GM18907 (cell line): Measurements from ENCODE around the gene ZSCAN18.

Experiments
- ATAC-seq: cut with Tn5 transposase; IDR thresholded peaks from one replicate; pipeline ENCODE4 v1.9.1; 2021; ENCODE audit warnings: mild to moderate bottlenecking, moderate library complexity; ENCODE audit not compliant: unreplicated experiment

The ZSCAN18 gene

DNA sequence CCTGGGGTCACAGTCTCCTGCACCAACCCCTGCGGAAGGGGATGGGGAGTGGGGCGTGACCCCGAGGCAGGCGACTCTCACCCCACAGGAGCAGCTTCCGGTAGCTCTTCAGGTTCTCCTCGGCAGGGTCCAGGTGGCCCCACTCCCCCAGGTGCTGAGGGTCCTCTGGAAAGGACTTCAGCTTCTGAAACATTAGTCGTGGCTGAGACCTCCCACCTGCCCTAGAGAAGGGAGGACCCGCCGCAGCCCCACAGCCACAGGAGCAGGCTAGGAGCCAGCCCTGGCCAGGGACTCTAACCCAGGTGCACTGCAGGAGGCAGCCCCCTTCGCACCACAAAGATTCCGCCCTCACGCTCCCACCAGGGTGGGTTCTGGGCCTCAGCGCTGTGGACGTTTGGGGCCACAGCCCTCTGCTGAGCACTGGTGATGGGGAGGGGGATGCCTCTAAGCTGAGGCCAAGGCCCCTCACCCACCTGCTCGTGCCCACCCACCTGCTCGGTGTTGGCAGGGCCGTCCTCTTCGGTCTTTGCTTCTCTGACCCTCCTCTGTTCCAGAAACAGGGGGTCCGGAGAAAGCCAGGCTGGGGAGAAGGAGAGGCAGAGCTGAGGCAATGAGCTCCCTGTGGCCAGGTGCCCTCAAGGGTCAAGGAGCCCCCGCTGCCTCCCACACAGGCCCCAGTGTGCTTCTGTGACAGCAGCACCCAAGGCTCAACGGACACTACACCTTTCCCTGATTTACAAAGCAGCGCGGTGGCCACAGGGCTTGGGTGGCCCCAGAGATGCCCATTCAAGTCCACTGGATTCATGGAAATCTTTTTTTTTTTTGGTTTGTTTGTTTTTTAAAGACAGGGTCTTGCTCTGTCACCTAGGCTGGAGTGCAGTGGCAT is 11.0 kb downstream of the ZSCAN18 start:
- no peak for ATAC-seq

DNA sequence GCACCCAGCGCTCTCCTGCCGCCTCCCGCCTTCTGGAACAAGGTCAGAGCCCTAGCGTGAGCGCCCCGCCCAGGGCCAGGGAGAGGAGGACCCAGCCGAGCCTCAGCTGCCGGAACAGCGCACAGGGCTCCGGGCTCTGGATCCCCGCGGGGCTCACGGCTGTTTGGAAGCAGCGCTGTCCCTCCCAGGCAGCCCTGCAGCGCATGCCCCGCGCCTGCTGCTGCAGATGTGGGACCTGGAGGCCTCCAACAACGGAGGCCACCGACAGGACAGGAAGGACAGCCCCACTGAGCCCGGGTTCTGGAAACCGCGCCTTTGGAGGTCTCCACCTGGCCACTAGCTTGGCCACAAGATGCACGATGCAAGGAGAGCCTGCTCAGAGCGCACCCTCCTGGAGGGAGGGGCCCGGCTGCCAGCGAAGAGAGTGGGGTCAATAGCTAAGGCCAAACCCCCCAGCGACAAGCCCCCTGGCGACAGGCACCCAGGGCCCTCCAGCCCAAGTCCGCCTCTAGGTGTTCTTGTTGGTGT is 12.6 kb downstream of the ZSCAN18 start:
- no peak for ATAC-seq

DNA sequence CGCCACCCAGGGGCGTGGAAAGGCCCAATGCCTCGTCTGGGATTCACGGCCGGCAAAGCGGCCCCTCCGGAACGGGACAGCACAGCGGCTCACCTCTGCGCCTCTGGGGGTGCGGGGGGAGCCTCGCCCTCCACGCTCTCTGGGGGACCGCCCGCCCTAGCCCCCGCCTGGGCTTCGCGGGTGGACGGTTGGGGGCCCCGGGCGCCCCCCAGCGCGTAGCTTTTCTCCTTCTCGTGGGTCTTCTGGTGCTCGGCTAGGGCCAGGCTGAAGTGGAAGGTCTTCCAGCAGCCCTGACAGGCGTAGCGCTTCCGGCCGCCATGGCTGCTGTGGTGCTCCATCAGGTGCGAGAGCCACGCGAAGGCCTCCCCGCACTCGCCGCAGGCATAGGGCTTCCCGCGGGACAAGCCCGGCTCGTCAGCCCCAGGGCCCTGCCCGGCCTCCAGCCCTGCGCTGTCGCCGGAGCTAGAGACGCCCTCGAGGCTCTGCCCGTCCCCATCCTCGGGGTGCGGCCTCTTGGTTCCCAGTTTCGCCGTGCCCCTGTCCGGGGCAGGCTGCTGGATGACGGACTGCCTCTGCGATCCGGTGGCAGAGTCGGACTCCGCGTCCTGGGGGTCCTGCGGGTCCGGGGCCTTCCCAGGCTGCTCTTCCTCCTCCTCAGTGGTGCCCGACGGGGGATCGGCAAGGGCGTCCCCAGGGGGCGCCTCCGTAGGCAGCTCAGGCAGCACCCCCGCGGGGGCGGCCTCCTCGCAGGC is 13.3 kb downstream of the ZSCAN18 start:
- ATAC-seq = no peak

DNA sequence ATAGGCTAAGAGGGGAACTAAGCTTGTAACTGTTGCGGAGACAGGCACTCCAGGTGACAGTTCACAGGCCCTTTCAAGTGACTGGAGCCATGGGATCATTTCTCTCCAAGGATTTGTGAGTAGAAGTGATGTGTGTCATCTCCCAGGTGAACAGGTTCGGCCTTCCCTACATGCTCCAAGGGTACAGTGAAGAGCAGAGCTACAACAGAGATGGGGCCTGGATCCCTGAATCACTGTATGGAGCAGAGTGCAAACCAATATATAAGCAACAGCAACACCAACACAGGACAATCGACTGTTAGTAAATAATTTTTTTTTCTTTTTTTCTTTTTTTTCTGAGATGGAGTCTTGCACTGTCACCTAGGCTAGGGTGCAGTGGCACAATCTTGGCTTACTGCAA is 15.0 kb downstream of the ZSCAN18 start:
- ATAC-seq = no peak

DNA sequence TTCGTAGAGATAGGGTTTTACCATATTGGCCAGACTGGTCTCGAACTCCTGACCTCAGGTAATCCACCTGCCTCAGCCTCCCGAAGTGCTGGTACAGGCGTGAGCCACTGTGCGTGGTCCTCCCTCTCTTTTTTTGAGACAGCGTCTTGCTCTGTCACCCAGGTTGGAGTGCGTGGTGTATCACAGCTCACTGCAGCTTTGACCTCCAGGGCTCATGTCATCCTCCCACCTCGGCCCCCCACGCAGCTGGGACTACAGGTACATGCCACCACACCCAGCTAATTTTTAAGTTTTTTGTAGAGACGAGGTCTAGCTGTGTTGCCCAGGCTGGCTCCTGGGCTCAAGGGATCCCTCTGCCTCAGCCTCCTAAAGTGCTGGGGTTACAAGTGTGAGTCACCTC is 18.2 kb downstream of the ZSCAN18 start:
- ATAC-seq = no peak

GRCh38 chr19:58067240-58067912 is 30.7 kb downstream of the ZSCAN18 start:
- ATAC-seq = no peak

- no peak for ATAC-seq
Measured at GRCh38 chr19:58063712-58064111, 34.3 kb downstream of the ZSCAN18 start.

DNA sequence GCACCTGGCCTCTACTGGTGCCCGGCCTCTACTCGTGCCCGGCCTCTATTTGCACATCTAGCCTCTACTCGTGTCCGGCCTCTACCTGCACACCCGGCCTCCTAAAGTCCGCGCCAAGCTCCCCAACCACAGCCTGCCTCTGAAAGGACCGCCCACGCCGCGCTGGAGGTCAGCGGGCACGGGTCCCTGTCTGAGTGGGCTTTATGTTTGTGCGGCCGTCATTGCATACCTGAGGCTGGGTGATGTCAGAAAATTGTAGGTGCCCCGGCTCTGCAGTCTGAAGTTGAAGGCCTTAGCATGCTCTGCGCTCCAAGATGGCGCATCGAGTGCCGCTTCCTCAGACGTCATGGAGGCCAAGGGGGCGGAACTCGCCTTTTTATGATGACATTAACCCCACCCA is 37.8 kb downstream of the ZSCAN18 start:
- ATAC-seq = no peak

DNA sequence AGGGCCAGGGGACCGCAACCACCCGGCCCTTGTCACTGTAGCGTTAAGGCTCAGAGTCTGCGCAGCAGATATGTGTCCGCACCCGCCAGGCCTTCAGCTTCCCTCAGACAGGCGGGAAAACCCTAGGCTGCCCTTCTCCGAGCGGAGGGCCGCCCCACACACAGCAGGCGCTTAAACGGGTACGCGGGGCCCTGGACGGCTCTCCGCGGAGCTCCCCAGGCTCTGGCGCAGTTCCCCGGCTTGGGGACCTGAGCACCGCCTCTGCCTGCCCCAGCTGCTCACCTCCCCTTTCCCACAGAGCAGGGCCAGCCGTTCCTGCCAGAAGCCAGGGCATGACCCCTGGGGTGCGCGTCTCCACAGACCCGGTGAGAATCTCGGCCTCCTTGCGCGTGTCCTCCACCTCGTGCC is 38.4 kb downstream of the ZSCAN18 start:
- no peak for ATAC-seq

DNA sequence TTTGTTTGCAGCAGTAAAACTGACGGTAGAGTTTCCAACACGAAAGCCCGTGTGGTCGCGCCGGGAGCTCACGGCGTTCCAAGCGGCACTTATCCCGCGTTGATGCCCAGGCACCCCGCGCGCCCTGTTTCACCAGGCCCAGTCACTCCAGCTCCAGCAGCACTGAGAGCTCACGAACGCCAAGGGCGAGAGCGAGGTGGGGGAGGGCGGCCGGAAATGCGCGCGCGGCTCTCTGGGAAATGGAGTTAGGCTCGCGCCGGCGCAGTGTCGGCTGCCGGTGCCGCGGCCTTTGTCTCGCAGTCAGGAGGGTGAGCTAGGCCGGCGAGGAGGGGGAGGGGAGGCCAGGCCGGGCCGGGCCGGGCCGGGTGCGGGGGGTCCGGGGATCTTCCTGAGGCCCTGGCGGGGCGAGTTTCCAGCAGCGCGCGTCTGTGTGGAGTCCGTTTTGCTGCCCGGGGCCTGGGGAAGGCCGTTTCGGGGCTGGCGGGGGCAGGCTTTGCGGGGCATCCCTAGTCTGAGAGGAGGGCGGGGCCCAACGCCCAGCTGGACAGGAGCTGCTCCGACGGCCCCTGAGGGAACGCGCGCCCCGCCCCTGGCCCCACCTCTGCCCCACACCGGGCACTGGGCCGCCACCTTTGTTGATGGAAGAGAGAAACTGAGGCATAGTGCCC is 38.9 kb downstream of the ZSCAN18 start, which contains the start of gene ZNF135:
ZNF135 (plus strand) TSS at position 280 of the 668 bp plus-strand sequence. CDS start 721 bp downstream, outside the sequence.
- ATAC-seq = no peak

- no peak for ATAC-seq
Measured at GRCh38 chr19:58058467-58058866, 39.6 kb downstream of the ZSCAN18 start.

DNA sequence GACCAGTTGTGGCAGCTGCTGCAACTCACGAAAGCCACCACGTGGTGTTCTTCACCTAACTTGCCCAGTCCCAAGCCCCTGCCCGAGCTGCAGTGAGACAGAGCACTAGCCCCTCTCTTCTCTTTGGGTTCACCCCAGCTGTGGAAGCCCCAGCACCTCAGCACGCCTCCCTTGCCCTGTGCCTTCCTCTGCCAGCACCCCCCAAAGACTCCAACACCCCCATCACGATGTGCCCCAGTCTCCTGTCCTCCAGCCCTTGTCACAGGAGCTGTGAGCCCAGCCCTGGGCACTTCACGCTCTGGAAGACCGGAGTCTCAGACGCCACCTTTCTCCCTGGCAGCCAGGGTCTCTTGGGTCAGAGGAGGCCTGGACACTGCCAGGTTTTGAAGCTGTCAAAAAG is 41.2 kb downstream of the ZSCAN18 start:
- ATAC-seq = no peak

DNA sequence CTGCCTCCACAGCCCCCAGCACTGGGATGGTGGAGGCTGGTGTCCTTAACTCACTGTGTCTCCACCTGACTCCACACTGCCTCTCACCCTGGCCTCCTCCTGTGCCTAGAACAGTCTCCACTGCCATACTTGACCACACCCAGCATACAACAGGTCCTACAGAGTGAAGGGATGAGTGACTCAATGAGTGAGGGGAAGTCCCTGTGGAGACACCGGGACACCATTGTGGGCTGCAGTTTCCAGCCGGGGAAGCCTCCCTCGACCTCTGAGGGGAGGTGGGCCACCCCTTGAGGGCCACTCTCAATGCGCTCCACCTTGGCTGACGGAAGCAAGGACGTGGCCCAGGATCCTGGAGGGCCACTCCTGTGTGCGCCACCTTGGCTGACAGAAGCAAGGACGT is 41.8 kb downstream of the ZSCAN18 start:
- no peak for ATAC-seq

GRCh38 chr19:58054901-58055874 is 42.8 kb downstream of the ZSCAN18 start:
- ATAC-seq = no peak

DNA sequence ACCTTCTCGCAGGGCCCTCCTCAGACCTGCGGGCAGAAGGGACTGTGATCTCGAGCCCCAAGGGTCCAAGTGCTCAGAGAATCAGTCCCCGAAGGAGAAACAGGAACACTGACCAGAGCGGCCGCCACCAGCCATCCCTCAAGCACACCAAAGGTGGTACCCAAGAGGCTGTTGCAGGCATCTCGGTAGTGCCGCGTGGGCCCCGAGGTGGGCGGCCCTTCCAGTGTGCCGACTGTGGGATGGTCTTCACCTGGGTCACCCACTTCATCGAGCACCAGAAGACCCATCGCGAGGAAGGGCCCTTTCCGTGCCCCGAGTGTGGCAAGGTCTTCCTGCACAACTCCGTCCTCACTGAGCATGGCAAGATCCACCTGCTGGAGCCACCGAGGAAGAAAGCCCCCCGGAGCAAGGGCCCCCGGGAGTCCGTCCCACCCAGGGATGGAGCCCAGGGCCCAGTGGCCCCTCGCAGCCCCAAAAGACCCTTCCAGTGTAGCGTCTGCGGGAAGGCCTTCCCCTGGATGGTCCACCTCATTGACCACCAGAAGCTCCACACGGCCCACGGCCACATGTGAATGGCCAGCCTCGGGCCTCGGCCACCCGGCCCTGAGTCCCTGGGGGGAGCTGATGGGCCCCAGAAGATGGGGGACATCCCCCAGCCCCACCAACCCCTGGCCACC is 44.4 kb downstream of the ZSCAN18 start:
- no peak for ATAC-seq

DNA sequence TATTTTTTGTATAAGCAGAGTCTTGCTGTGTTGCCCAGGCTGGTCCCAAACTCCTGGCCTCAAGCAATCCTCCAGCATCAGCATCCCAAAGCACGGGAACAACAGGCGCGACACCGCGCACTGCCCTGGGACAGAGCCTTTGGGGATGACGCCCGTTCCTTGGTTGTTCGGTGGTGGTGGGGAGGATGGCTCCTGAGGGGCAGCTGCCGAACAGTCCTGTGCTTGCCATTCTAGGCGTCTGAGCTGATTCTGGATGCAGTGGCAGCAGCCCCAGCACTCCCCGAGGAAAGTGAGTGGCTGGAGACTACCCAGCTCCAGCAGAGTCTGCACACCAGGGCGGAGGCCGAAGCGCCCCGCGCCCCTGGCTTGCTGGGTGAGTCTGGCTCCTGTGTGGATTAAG is 45.8 kb downstream of the ZSCAN18 start:
- no peak for ATAC-seq

GRCh38 chr19:58047672-58048071 is 50.4 kb downstream of the ZSCAN18 start:
- ATAC-seq = no peak

- ATAC-seq = no peak
Measured at GRCh38 chr19:58046856-58047255, 51.2 kb downstream of the ZSCAN18 start.
